Pancreas (tissue), 10 donors: Measurements from ENCODE around the gene EPO. TPM values are rescaled to one million over a fixed set of nuclear protein-coding genes. Genes with fewer than 3 reads are reported as not detected.
A peak's percentile ranks its signal among the peaks of the same experiment; 100 is the strongest.

Experiments
- ATAC-seq, 4 donors: fragments of 200-7000 bp; cut with Tn5 transposase; one replicate each; pipeline versions ENCODE4 v1.8.0 to v1.9.1; 2020; ENCODE audit warnings: mild to moderate bottlenecking in 4 of 4, moderate library complexity in 4 of 4
- DNase-seq, 6 donors: peaks; one replicate each; pipeline ENCODE4 v3.0.0-alpha.2; 2020
- FAIRE-seq: peaks from 2 replicates; lab custom pipeline; 2012; peaks lifted over from hg19 to GRCh38; lab: Jason Lieb, UNC
- H3K27ac ChIP-seq, 4 donors: fragments of 200-600 bp; sonication (generic); 1 replicate in 3 of 4; 2 replicates in 1 of 4; pipeline versions ENCODE4 v1.5.0 to v1.8.0; 2020
- H3K27me3 ChIP-seq, 4 donors: fragments of 200-600 bp; one replicate each; pipeline ENCODE4 v1.8.0; 2021
- H3K36me3 ChIP-seq, 3 donors: fragments of 200-600 bp; sonication (generic) in 1 of 3; one replicate each; pipeline versions ENCODE4 v1.5.0 to v1.8.0; 2020 to 2021
- H3K4me1 ChIP-seq, 3 donors: fragments of 200-600 bp; one replicate each; pipeline ENCODE4 v1.8.0; 2021
- H3K4me3 ChIP-seq, 4 donors: fragments of 200-600 bp; sonication (generic) in 2 of 4; one replicate each; pipeline versions ENCODE4 v1.5.0 to v1.8.0; 2020 to 2021
- H3K9me3 ChIP-seq, 4 donors: fragments of 200-600 bp; one replicate each; pipeline ENCODE4 v1.8.0; 2021
- CTCF ChIP-seq, 4 donors: fragments of 200-600 bp; sonication (generic) in 3 of 4; IDR thresholded peaks; one replicate each; pipeline versions ENCODE4 v1.5.0 to v1.8.0; 2021; ENCODE audit warnings: antibody characterized with exemption in 4 of 4
- WGBS, 2 donors: extraction: QIAGEN DNeasy Blood & Tissue Kit; methylation state at CpG; one replicate each; pipeline ENCODE4 v1.1.7; 2013; 5-methylcytosine and 5-hydroxymethylcytosine counted together
- intact Hi-C, 3 donors: fragments of 100-400 bp; cut with DNase I; formaldehyde crosslinking; loops; one replicate each; pipeline versions ENCODE4 v1.11.1 to v1.14.2; 2022
- polyA plus RNA-seq, 2 donors: library from polyadenylated mRNA; stranded (reverse); fragments of 200-250 nt; gene quantifications; one replicate each; pipeline ENCODE4 v1.2.3, GENCODE V29; 2013
- total RNA-seq, 6 donors: library from RNA; stranded (reverse); fragmentation: NEBNext Ultra II Directional in 4 of 6; extraction: Animal tissue kit (Norgen Biotek cat#: 25700) in 4 of 6; gene quantifications; one replicate each; pipeline versions ENCODE4 v1.2.1 to v1.2.4, GENCODE V29; 2021 to 2023
- donor health status: healthy with polysubstance abuse.
- donor health status: DM: no; HTN: no; CAD: no; lungs with moderate emphysema.
- donor health status: DM: no; HTN: no; CAD: no.
- donor health status: control.
- donor health status: control.
- donor health status: Bipolar disorder and iron deficiency.
- donor health status: DM: yes; HTN: yes; CAD: no.
- donor health status: DM: no; HTN: no; CAD: no.
- donor health status: DM: no; HTN: no; CAD: no.
- donor health status: DM: yes; HTN: yes; CAD: no.

EPO gene
- total and polyA plus RNA-seq, 8 donors = 1.6 to 5.9 (median 3.9) TPM

GRCh38 chr7:100688326-100688860 lies 31.9 kb upstream of the EPO start:
- FAIRE-seq (no peak), ATAC-seq (no peak), DNase-seq (no peak)
- no peak overlapping the region for H3K4me3 ChIP-seq
- 79 to 84% methylated on average over 16 of the region's 16 CpGs for WGBS, 2 donors
- TF ChIP-seq CTCF (IDR thresholded peaks at IDR 0.05) = no peak
- H3K9me3 ChIP-seq = no peaks in the 10 kb centered on the region
- H3K4me1 ChIP-seq = peaks cover 10 to 17% (median 14%) of the 10 kb centered on the region in 3 donors
- no peak overlapping the region for H3K27ac ChIP-seq
- peaks cover 0 to 49% (median 34%) of the 10 kb centered on the region in 3 donors for H3K36me3 ChIP-seq
- intact Hi-C loops = loop anchor here in 1 of 3 donors (10.0 kb wide), 2 partner anchors 124 to 224 kb away; partner anchors contain the start of gene SPACDR
- H3K27me3 ChIP-seq = no peaks in the 10 kb centered on the region

DNA sequence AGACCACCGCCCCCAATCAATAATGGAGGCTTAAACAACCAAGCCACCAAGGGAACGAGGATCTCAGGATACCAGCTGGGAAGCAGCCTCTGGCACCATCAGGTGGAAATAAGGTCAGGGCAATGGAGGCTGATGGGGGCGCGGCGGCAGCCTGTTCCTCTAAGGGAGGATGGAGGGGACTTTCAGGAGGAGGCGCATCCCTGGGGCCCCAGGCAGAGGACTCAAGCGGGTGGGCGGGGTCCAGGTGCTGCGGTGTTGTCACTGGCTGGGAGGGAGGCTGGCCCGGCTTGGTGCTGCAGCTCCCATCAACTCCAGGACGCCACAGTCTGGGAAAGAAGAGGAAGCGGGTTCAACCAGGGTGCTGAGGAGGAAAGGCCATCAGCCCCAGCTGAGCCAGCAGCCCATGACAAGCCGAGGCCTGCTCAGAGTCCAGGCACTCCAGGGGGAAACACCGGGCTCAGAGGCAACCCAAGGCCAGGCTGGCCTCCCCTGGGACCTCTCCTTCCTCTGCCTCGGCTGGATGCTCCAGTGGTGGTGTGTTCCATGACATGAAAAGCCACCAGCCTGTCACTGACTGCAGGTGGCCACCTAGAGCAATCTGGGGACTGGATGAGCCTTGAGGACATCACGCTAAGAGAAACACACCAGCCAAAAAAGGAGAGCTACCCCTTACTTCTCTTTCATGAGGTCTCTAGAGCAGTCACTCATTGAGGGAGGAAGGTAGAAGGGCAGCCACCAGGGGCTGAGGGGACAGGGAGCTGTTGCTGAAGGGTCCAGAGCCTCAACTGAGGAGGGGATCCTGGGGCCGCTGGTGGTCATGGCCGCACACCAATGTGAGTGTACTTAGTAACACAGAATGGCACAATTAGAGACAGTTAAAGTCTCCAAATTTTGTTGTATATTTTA lies 30.8 kb upstream of the EPO start:
- intact Hi-C loops = loop anchor here in 2 of 3 donors (2.0 to 10.0 kb wide), 4 partner anchors 13 to 225 kb away; partner anchors contain the start of gene SPACDR (in 1 of the 2)
- DNase-seq (peak in 1 of 6 donors; percentile 56), ATAC-seq (no peak), FAIRE-seq (no peak)
- TF ChIP-seq CTCF (IDR thresholded peaks at IDR 0.05) = no peak
- H3K36me3 ChIP-seq = peaks cover 0 to 39% (median 28%) of the 10 kb centered on the region in 3 donors
- no peaks in the 10 kb centered on the region for H3K9me3 ChIP-seq
- 83 to 87% methylated on average over 17 to 18 of the region's 18 CpGs for WGBS, 2 donors
- H3K27me3 ChIP-seq = no peaks in the 10 kb centered on the region
- no peak overlapping the region for H3K4me3 ChIP-seq
- H3K27ac ChIP-seq = no peak overlapping the region
- peaks cover 10 to 17% (median 14%) of the 10 kb centered on the region in 3 donors for H3K4me1 ChIP-seq

GRCh38 chr7:100691676-100692577 lies 28.3 kb upstream of the EPO start:
- H3K9me3 ChIP-seq = no peaks in the 10 kb centered on the region
- no peak overlapping the region for H3K27ac ChIP-seq
- H3K4me3 ChIP-seq = peak overlapping the region in 2 of 4 donors; percentile 92 to 96
- no peak for FAIRE-seq
- peak; percentile 76 to 95 (median 87) for TF ChIP-seq CTCF (IDR thresholded peaks at IDR 0.05)
- intact Hi-C loops = loop anchor here in 2 of 3 donors (2.0 to 5.0 kb wide), 2 partner anchors 15 to 130 kb away; no protein-coding TSS in a partner anchor
- 31 to 32% methylated on average over 27 to 28 of the region's 28 CpGs for WGBS, 2 donors
- H3K36me3 ChIP-seq = peaks cover 0 to 17% (median 14%) of the 10 kb centered on the region in 3 donors
- peak; percentile 66 to 89 (median 86) for ATAC-seq
- H3K4me1 ChIP-seq = peaks cover 10 to 17% (median 14%) of the 10 kb centered on the region in 3 donors
- peak; percentile 67 to 94 (median 82) for DNase-seq
- no peaks in the 10 kb centered on the region for H3K27me3 ChIP-seq

DNA sequence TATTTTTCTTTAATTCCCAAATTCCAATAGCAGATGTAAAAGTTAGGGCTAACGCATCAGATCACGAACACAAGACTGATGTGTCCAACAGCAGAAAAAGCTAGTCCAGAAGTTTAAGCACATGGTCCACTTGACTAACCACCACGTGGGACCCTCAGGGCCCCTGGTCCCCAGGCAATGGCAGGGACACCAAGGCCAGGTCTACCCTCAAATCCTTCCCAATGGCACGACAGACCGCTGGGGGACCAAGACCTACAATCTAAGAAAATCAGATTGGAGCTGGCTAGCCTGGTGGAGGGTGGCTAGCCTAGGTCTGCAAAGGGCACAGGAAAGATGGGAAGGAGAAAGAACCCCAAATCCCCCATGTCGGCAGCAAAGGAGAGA lies 27.7 kb upstream of the EPO start:
- ATAC-seq (no peak), FAIRE-seq (no peak), DNase-seq (no peak)
- peak overlapping the region in 2 of 4 donors; percentile 92 to 96 for H3K4me3 ChIP-seq
- peaks cover 0 to 11% (median 9%) of the 10 kb centered on the region in 3 donors for H3K36me3 ChIP-seq
- H3K27ac ChIP-seq = no peak overlapping the region
- no peaks in the 10 kb centered on the region for H3K27me3 ChIP-seq
- intact Hi-C loops = loop anchor here in 1 of 3 donors (5.0 kb wide), 1 partner anchor 130 kb away; no protein-coding TSS in a partner anchor
- H3K9me3 ChIP-seq = no peaks in the 10 kb centered on the region
- TF ChIP-seq CTCF (IDR thresholded peaks at IDR 0.05) = no peak
- WGBS, 2 donors = 52 to 62% methylated on average over 6 of the region's 6 CpGs
- peaks cover 10 to 17% (median 14%) of the 10 kb centered on the region in 3 donors for H3K4me1 ChIP-seq
